ENCODE measurements around the gene CPSF4. TPM values are rescaled to one million over a fixed set of nuclear protein-coding genes. Genes with fewer than 3 reads are reported as not detected.

Gene CPSF4
- total RNA-seq, 4 donors from 2014 or later: 23.7 to 41.6 (median 28.3) TPM

GRCh38 chr7:99398891-99399445 is 39.8 kb upstream of the CPSF4 start:
- 73 to 76% methylated on average over 5 of the region's 5 CpGs for WGBS, 2 donors
- DNase-seq (ENCODE audit: low spot score in 2 of 2): no peak
- H3K4me3 ChIP-seq (ENCODE audit: low read depth, poor library complexity, severe bottlenecking): no peak overlapping the region
- intact Hi-C loops (cut with DNase I; ENCODE audit: low total_unique reads): no loop called here
- TF ChIP-seq POLR2A (IDR thresholded peaks at IDR 0.05): no peak
- TF ChIP-seq CTCF (IDR thresholded peaks at IDR 0.05): no peak

- intact Hi-C loops (cut with DNase I; ENCODE audit: low total_unique reads): no loop called here
- H3K4me3 ChIP-seq (ENCODE audit: low read depth, poor library complexity, severe bottlenecking): no peak overlapping the region
- 78 to 84% methylated on average over 6 of the region's 6 CpGs for WGBS, 2 donors
- DNase-seq (ENCODE audit: low spot score in 2 of 2): no peak
- TF ChIP-seq CTCF (IDR thresholded peaks at IDR 0.05): no peak
- TF ChIP-seq POLR2A (IDR thresholded peaks at IDR 0.05): no peak
Measured at GRCh38 chr7:99399597-99399996, 39.1 kb upstream of the CPSF4 start.

GRCh38 chr7:99402854-99403253 is 35.9 kb upstream of the CPSF4 start:
- no peak for DNase-seq (ENCODE audit: low spot score in 2 of 2)
- 94 to 99% methylated on average over 3 of the region's 3 CpGs for WGBS, 2 donors
- TF ChIP-seq CTCF (IDR thresholded peaks at IDR 0.05) (no peak), POLR2A (IDR thresholded peaks at IDR 0.05) (no peak)
- intact Hi-C loops (cut with DNase I; ENCODE audit: low total_unique reads): no loop called here
- no peak overlapping the region for H3K4me3 ChIP-seq (ENCODE audit: low read depth, poor library complexity, severe bottlenecking)

- DNase-seq (ENCODE audit: low spot score in 2 of 2): no peak
- no peak for TF ChIP-seq POLR2A (IDR thresholded peaks at IDR 0.05)
- no peak for TF ChIP-seq CTCF (IDR thresholded peaks at IDR 0.05)
- intact Hi-C loops (cut with DNase I; ENCODE audit: low total_unique reads): no loop called here
- no peak overlapping the region for H3K4me3 ChIP-seq (ENCODE audit: low read depth, poor library complexity, severe bottlenecking)
- WGBS, 2 donors: 89 to 96% methylated on average over 5 of the region's 5 CpGs
Measured at GRCh38 chr7:99403764-99404163, 35.0 kb upstream of the CPSF4 start.

- intact Hi-C loops (cut with DNase I; ENCODE audit: low total_unique reads): no loop called here
- TF ChIP-seq CTCF (IDR thresholded peaks at IDR 0.05) (no peak), POLR2A (IDR thresholded peaks at IDR 0.05) (no peak)
- 64 to 67% methylated on average over 18 of the region's 18 CpGs for WGBS, 2 donors
Measured at GRCh38 chr7:99404235-99404976, 34.3 kb upstream of the CPSF4 start.

GRCh38 chr7:99404977-99405320 is 33.8 kb upstream of the CPSF4 start:
- no peak for TF ChIP-seq CTCF (IDR thresholded peaks at IDR 0.05)
- no peak for TF ChIP-seq POLR2A (IDR thresholded peaks at IDR 0.05)
- WGBS, 2 donors: 89 to 93% methylated on average over 10 of the region's 10 CpGs
- DNase-seq (ENCODE audit: low spot score in 2 of 2): no peak
- intact Hi-C loops (cut with DNase I; ENCODE audit: low total_unique reads): no loop called here
- H3K4me3 ChIP-seq (ENCODE audit: low read depth, poor library complexity, severe bottlenecking): no peak overlapping the region

More at GRCh38 chr7:99404235-99404976, 34.3 kb upstream of the CPSF4 start:
- H3K4me3 ChIP-seq (ENCODE audit: low read depth, poor library complexity, severe bottlenecking): no peak overlapping the region
- DNase-seq (ENCODE audit: low spot score in 2 of 2): no peak

All from lower leg skin (tissue), 4 donors.